ENCODE measurements around the gene FRMD4A. TPM values are rescaled to one million over a fixed set of nuclear protein-coding genes. Genes with fewer than 3 reads are reported as not detected.

FRMD4A gene
- total and polyA plus RNA-seq, 12 donors, result 9.1 to 29.6 (median 14.6) TPM

DNA sequence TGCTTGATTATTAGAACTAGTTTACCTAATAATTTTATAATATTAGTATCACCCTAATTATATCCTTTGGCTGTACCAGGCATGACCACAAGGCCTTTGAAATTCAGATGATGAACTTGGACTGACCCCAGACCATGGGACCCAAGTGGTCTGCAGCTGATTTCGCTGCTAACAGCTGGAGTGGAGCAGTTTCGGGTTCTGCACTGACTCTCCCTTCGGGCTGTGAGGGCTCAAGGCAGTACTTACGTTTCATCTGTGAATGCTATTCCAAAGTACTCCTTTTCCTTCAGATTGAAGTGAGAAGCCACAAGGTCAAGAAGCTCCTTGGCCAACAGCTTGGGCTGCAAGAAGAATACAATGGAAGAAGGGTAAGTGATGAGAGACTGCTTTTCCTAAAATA, 520.2 kb downstream of the FRMD4A start:
- Histone ChIP-seq H3K4me3 (no peak overlapping the region), H3K27me3 (no peaks in the 10 kb centered on the region), H3K27ac (no peak overlapping the region), H3K36me3 (replicated peaks in 1 of 2) (no peaks in the 10 kb centered on the region), H3K4me1 (replicated peaks in 1 of 2) (no peaks in the 10 kb centered on the region), H3K9me3 (replicated peaks in 1 of 3) (no peaks in the 10 kb centered on the region)
- intact Hi-C loops (cut with DNase I), result no loop called here
- TF ChIP-seq POLR2A (IDR thresholded peaks at IDR 0.05), result no peak
- TF ChIP-seq, protein P1, sequence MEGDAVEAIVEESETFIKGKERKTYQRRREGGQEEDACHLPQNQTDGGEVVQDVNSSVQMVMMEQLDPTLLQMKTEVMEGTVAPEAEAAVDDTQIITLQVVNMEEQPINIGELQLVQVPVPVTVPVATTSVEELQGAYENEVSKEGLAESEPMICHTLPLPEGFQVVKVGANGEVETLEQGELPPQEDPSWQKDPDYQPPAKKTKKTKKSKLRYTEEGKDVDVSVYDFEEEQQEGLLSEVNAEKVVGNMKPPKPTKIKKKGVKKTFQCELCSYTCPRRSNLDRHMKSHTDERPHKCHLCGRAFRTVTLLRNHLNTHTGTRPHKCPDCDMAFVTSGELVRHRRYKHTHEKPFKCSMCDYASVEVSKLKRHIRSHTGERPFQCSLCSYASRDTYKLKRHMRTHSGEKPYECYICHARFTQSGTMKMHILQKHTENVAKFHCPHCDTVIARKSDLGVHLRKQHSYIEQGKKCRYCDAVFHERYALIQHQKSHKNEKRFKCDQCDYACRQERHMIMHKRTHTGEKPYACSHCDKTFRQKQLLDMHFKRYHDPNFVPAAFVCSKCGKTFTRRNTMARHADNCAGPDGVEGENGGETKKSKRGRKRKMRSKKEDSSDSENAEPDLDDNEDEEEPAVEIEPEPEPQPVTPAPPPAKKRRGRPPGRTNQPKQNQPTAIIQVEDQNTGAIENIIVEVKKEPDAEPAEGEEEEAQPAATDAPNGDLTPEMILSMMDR (IDR thresholded peaks at IDR 0.05), result no peak
- DNase-seq, result no peak
- 66 to 84% (median 69%) methylated on average over 4 of the region's 4 CpGs for WGBS, 4 donors

DNA sequence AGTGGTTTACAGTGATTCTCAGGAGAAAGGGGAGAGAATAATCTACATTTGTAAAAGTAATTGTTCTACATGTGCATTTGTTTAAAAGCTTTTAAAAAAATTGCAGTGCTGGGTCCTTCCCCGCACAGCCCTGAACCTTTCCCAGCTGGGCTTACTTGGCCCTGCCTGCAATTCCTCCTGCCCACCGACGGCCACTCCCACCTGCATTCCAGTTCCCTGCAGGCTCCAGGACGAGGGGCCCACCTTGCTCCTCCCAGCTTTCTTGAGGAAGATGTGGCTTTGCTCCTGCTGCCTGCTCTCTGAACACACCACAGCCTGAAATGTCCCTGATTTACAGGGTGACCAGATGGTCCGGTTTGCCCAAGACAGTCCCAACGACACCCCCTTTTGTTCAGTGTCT, 521.3 kb downstream of the FRMD4A start:
- intact Hi-C loops (cut with DNase I), result no loop called here
- WGBS, 4 donors, result 47 to 64% (median 54%) methylated on average over 6 of the region's 6 CpGs

DNA sequence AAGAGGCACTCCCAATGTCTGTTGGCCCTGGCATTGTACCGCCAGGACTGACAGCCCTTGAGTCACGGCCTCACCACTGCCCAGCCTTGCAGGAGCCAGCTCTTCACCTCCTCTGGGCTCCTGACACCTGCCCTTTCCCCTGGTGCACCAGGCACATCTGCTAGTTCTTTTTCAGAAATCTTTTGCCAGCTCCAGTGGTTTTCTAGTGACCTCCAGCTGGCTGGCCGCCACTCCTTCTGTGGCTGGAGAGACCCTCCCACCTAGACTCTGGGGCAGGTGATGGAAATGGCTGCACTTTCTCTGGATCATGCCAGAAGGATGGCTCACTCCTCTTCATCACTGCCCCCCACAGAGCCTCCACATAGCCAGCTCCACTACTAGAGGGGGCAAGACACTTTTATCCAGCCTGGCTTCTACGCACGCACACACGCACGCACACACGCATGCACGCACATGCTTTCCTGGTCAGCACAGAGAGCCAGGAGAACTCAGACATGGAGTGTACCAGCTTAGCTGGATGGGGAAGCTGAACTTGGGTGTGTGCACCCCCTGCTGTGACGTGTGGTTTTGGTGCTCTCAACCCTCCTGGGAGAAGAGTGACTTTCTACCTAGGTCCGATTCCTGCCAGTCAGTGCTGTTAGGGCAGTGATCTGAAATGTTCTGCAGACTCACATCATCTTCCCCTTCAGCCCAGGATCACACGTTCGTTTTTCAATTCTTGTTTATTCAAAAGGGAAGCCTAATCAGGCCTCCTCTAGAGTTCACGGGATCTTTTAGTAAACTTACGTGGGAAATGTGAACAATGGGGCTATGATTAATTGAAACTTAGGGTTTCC, 522.0 kb downstream of the FRMD4A start:
- no peaks in the 10 kb centered on the region for H3K4me1 ChIP-seq (replicated peaks in 1 of 2)
- no peak overlapping the region for H3K4me3 ChIP-seq
- 69 to 78% (median 73%) methylated on average over 14 to 15 of the region's 15 CpGs for WGBS, 4 donors
- no peak for DNase-seq
- H3K27ac ChIP-seq, result no peak overlapping the region
- H3K27me3 ChIP-seq, result no peaks in the 10 kb centered on the region
- intact Hi-C loops (cut with DNase I), result no loop called here
- H3K36me3 ChIP-seq (replicated peaks in 1 of 2), result no peaks in the 10 kb centered on the region
- TF ChIP-seq, protein P1 (IDR thresholded peaks at IDR 0.05), result no peak
- TF ChIP-seq POLR2A (IDR thresholded peaks at IDR 0.05), result no peak
- no peaks in the 10 kb centered on the region for H3K9me3 ChIP-seq (replicated peaks in 1 of 3)

More for the DNA sequence above, 521.3 kb downstream of the FRMD4A start:
- no peak overlapping the region for H3K27ac ChIP-seq
- no peaks in the 10 kb centered on the region for H3K4me1 ChIP-seq (replicated peaks in 1 of 2)
- no peak for TF ChIP-seq POLR2A (IDR thresholded peaks at IDR 0.05)
- TF ChIP-seq, protein P1 (IDR thresholded peaks at IDR 0.05), result no peak
- H3K9me3 ChIP-seq (replicated peaks in 1 of 3), result no peaks in the 10 kb centered on the region
- no peak overlapping the region for H3K4me3 ChIP-seq
- no peaks in the 10 kb centered on the region for H3K27me3 ChIP-seq
- no peaks in the 10 kb centered on the region for H3K36me3 ChIP-seq (replicated peaks in 1 of 2)
- DNase-seq, result no peak

DNA sequence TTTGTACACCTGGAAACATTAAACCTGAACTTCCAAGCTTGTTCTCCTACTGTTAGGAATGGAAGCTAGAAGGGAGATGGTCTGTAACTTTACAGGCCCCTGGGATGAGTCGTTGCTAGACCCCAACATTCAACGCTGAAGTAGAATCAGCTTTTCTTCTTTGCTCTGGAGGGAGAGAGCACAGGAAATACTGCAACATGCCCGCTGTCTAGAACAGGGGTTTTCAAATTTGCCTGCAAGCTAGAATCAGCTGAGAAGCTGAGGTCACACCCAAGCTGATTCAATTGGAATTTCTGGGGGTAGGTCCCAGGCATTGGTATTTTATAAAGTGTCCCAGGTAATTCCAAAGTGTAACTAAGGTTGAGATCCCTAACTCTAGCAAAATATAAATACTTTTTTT, 524.3 kb downstream of the FRMD4A start:
- no peak overlapping the region for H3K27ac ChIP-seq
- H3K36me3 ChIP-seq (replicated peaks in 1 of 2), result no peaks in the 10 kb centered on the region
- intact Hi-C loops (cut with DNase I), result no loop called here
- DNase-seq, result no peak
- no peak overlapping the region for H3K4me3 ChIP-seq
- WGBS, 4 donors, result 67 to 79% (median 72%) methylated on average over 3 of the region's 3 CpGs
- H3K27me3 ChIP-seq, result no peaks in the 10 kb centered on the region
- no peaks in the 10 kb centered on the region for H3K9me3 ChIP-seq (replicated peaks in 1 of 3)
- H3K4me1 ChIP-seq (replicated peaks in 1 of 2), result peaks cover 0 to 8% of the 10 kb centered on the region in 2 donors
- TF ChIP-seq, protein P1 (IDR thresholded peaks at IDR 0.05), result no peak
- no peak for TF ChIP-seq POLR2A (IDR thresholded peaks at IDR 0.05)
